Hematopoietic multipotent progenitor cell treated with erythropoietin and hydrocortisone succinate and interleukin-3 and kit ligand, for 4 days (in vitro differentiated cells): ENCODE results near the gene SLC16A1.

Source experiments
- DNase-seq: peaks from one replicate; pipeline ENCODE4 v3.0.0-alpha.2; 2015

SLC16A1 gene

GRCh38 chr1:112878321-112878720, 77.7 kb downstream of the SLC16A1 start:
- DNase-seq: no peak

- DNase-seq: no peak
Observed at GRCh38 chr1:112877750-112878149, 78.2 kb downstream of the SLC16A1 start.

- no peak for DNase-seq
Observed at GRCh38 chr1:112876315-112876714, 79.7 kb downstream of the SLC16A1 start.

- DNase-seq: no peak
Observed at GRCh38 chr1:112872551-112872962, 83.4 kb downstream of the SLC16A1 start.

GRCh38 chr1:112870887-112871646, 84.9 kb downstream of the SLC16A1 start:
- DNase-seq: no peak

GRCh38 chr1:112869895-112870294, 86.1 kb downstream of the SLC16A1 start:
- DNase-seq: no peak

GRCh38 chr1:112868191-112868590, 87.8 kb downstream of the SLC16A1 start:
- DNase-seq: no peak

GRCh38 chr1:112866981-112867380, 89.0 kb downstream of the SLC16A1 start:
- DNase-seq: no peak

- DNase-seq: no peak
Observed at GRCh38 chr1:112866151-112866550, 89.8 kb downstream of the SLC16A1 start.

GRCh38 chr1:112862753-112863426, 93.1 kb downstream of the SLC16A1 start:
- no peak for DNase-seq
